Prostate gland (tissue), 2 donors: Measurements from ENCODE around the gene TSNAX. TPM values are rescaled to one million over a fixed set of nuclear protein-coding genes. Genes with fewer than 3 reads are reported as not detected.

Source experiments
- DNase-seq: peaks from one replicate; pipeline ENCODE4 v3.0.0-alpha.2; 2019; ENCODE audit warnings: low spot score
- H3K27ac ChIP-seq, 2 donors: fragments of 200-600 bp; sonication (generic); 2 replicates each; pipeline ENCODE4 v1.5.1; 2017 to 2019
- H3K27me3 ChIP-seq: fragments of 200-600 bp; sonication (generic); replicated peaks from 2 replicates; pipeline ENCODE4 v1.5.1; 2019; ENCODE audit not compliant: insufficient read depth
- H3K36me3 ChIP-seq, 2 donors: fragments of 200-600 bp; sonication (generic); 1 replicate in 1 of 2; 2 replicates in 1 of 2; pipeline versions ENCODE4 v1.5.1 to v1.8.1; 2017 to 2019
- H3K4me1 ChIP-seq: fragments of 200-600 bp; sonication (generic); replicated peaks from 2 replicates; pipeline ENCODE4 v1.5.1; 2019
- H3K4me3 ChIP-seq, 2 donors: fragments of 200-600 bp; sonication (generic); 2 replicates each; pipeline ENCODE4 v1.5.1; 2017 to 2019
- H3K9me3 ChIP-seq: fragments of 200-600 bp; sonication (generic); 2 replicates; pipeline ENCODE4 v1.5.1; 2017
- CTCF ChIP-seq, 4 experiments: fragments of 200-600 bp in 2 of 4; fragments of 450-650 bp in 2 of 4; sonication (generic) in 2 of 4; IDR thresholded peaks; 1 replicate in 3 of 4; 2 replicates in 1 of 4; pipeline ENCODE4 v1.5.1; 2016 to 2019; ENCODE audit warnings: antibody characterized with exemption in 4 of 4, mild to moderate bottlenecking in 2 of 4, moderate library complexity in 2 of 4
- POLR2A ChIP-seq: fragments of 450-650 bp; IDR thresholded peaks from one replicate; pipeline ENCODE4 v1.6.1; 2016; ENCODE audit warnings: antibody characterized with exemption, mild to moderate bottlenecking
- POLR2AphosphoS5 ChIP-seq: sonication (generic); formaldehyde crosslinking; IDR thresholded peaks from one replicate; pipeline ENCODE4 v1.6.1; 2017; ENCODE audit warnings: antibody characterized with exemption
- WGBS: methylation state at CpG from one replicate; pipeline ENCODE4 v1.1.5; 2018; 5-methylcytosine and 5-hydroxymethylcytosine counted together
- intact Hi-C: fragments of 100-400 bp; cut with DNase I; formaldehyde crosslinking; loops from one replicate; pipeline ENCODE4 v1.14.2; 2022
- total RNA-seq, 2 donors: library from RNA; depleted of rRNA; stranded (reverse); fragments of >200 nt; gene quantifications; one replicate each; pipeline ENCODE4 v1.1.0, GENCODE V29; 2016

TSNAX gene
- total RNA-seq = 10 to 100 TPM; 23.5 to 41.2 TPM

- H3K9me3 ChIP-seq = no peaks in the 10 kb centered on the region
- peak within 1 kb of the TSS; percentile 90 to 91 for H3K27ac ChIP-seq
- peak within 1 kb of the TSS; percentile 55 to 82 for H3K4me3 ChIP-seq
- H3K4me1 ChIP-seq = no peaks in the 10 kb centered on the region
- intact Hi-C loops = loop anchor here (2.0 to 5.0 kb wide), 2 partner anchors 106 to 191 kb away; partner anchors contain the start of genes EGLN1, EXOC8 and SPRTN
- H3K27me3 ChIP-seq = no peaks in the 10 kb centered on the region
- under 1% methylated on average over 61 of the region's 61 CpGs for WGBS
- TF ChIP-seq POLR2A (peak; percentile 77), CTCF (IDR thresholded peaks at IDR 0.05) (peak in 1 of 4 experiments; percentile 6), POLR2AphosphoS5 (peak; percentile 95)
- no peaks in the 10 kb centered on the region for H3K36me3 ChIP-seq
- DNase-seq = peak; percentile 83
Measured at GRCh38 chr1:231528172-231529029, at the start of gene TSNAX. Gene TSNAX, plus strand, starts transcription at chr1:231528669. Its CDS starts 142 bp downstream, at chr1:231528811.

- Histone ChIP-seq H3K36me3 (no peaks in the 10 kb centered on the region), H3K4me3 (no peak overlapping the region), H3K27me3 (no peaks in the 10 kb centered on the region), H3K9me3 (no peaks in the 10 kb centered on the region), H3K4me1 (no peaks in the 10 kb centered on the region), H3K27ac (no peak overlapping the region)
- WGBS = 97% methylated on average over 9 of the region's 9 CpGs
- DNase-seq = no peak
- TF ChIP-seq POLR2A (no peak), POLR2AphosphoS5 (no peak), CTCF (IDR thresholded peaks at IDR 0.05) (no peak)
- intact Hi-C loops = no loop called here
Measured at GRCh38 chr1:231478811-231479210, 49.7 kb upstream of the TSNAX start.

GRCh38 chr1:231480008-231480407 is 48.5 kb upstream of the TSNAX start:
- Histone ChIP-seq H3K9me3 (no peaks in the 10 kb centered on the region), H3K36me3 (no peaks in the 10 kb centered on the region), H3K4me3 (no peak overlapping the region), H3K27ac (no peak overlapping the region), H3K27me3 (no peaks in the 10 kb centered on the region), H3K4me1 (no peaks in the 10 kb centered on the region)
- 95% methylated on average over 2 of the region's 2 CpGs for whole genome bisulfite sequencing
- intact Hi-C loops = no loop called here
- TF ChIP-seq CTCF (IDR thresholded peaks at IDR 0.05) (no peak), POLR2AphosphoS5 (no peak), POLR2A (no peak)
- no peak for DNase-seq

GRCh38 chr1:231481289-231481688 is 47.2 kb upstream of the TSNAX start:
- Histone ChIP-seq H3K4me1 (no peaks in the 10 kb centered on the region), H3K4me3 (no peak overlapping the region), H3K27ac (no peak overlapping the region), H3K36me3 (no peaks in the 10 kb centered on the region), H3K27me3 (no peaks in the 10 kb centered on the region), H3K9me3 (no peaks in the 10 kb centered on the region)
- TF ChIP-seq CTCF (IDR thresholded peaks at IDR 0.05) (no peak), POLR2AphosphoS5 (no peak), POLR2A (no peak)
- DNase-seq = no peak
- 73% methylated on average over 2 of the region's 2 CpGs for WGBS
- intact Hi-C loops = no loop called here
